HG03159 (cell line): ENCODE results near the gene TMEM120B.
"Not testable (repeated sequence)": the region's sequence is repeated elsewhere in the genome, so short reads cannot be mapped to it uniquely, and the experiment has no call there.

Source experiments
- ATAC-seq: cut with Tn5 transposase; IDR thresholded peaks from one replicate; pipeline ENCODE4 v1.9.1; 2021; ENCODE audit warnings: mild to moderate bottlenecking, moderate library complexity; ENCODE audit not compliant: unreplicated experiment

The TMEM120B gene

DNA sequence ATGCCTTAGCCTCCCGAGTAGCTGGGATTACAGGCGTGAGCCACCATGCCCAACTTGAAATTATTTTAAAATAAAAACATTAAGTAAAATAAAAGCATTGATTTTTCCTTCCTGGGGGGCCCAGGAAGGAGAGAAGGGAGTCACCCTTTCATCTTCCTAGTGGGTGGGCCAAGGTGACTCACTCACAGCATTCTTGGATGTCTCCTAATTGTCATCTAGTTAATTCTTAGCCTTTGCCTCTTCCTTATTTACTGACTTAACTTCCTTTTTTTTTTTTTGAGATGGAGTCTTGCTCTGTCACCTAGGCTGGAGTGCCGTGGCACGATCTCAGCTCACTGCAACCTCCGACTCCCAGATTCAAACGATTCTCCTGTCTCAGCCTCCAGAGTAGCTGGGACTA, 29.2 kb downstream of the TMEM120B start:
- ATAC-seq = no peak

DNA sequence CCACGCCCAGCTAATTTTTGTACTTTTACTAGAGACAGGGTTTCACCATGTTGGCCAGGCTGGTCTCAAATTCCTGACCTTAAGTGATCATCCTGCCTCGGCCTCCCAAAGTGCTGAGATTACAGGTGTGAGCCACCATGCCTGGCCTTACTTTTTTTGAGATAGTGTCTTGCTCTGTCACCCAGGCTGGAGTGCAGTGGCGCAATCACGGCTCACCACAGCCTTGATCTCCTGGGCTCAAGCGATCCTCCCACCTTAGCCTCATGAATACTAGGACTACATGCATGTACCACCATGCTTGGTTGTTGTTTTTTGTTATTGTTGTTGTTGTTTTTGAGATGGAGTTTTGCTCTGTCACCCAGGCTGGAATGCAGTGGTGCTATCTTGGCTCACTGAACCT, 33.0 kb downstream of the TMEM120B start:
- not testable (repeated sequence) for ATAC-seq

DNA sequence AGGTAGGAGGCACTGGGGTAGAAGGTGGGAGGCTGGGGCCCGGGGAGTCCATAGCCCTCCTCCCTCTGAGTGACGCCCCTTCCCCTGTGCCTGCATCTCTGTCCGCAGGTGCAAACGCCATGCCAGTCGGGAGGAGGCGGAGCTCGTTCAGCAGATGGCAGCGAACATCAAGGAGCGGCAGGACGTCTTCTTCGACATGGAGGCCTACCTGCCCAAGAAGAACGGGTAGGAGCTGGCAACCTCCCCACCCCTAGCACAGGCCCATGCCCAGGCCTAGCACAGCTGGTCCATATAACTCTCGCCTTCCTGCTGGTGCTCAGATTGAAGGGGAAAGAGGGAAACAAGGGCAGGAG, 35.6 kb downstream of the TMEM120B start:
- no peak for ATAC-seq

DNA sequence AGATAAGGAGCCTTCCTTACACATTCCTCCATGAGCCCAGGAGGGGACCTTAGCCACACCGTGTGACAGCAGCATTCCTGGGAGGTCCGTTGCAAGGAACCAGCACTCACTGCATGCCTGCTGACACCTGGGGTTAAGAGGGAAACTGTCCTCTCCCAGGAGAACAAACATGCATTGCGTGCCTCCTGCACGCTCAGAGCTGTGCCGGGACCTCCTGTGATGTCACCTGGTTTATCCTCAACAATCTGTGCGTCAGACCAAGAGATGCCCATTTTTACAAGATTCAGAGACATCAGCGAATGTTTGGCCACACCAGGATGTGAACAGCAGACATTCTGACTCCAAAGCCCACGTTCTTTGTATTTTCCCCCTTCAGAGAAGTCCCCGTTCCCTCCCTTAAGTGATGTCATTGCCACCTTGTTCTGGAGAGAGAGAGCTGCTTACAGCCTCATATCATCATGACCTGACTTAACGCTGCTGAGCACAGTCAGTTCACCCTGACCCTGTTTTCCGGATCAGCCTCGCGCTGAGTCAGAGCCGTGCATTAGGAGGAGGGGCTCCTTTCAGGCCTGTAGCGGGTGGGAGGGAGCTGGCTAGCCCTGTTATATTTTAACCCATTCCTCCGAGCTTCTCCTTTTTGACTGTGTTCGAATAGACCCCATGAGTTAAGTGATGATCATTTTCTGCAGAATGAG, 36.2 kb downstream of the TMEM120B start:
- ATAC-seq = no peak

DNA sequence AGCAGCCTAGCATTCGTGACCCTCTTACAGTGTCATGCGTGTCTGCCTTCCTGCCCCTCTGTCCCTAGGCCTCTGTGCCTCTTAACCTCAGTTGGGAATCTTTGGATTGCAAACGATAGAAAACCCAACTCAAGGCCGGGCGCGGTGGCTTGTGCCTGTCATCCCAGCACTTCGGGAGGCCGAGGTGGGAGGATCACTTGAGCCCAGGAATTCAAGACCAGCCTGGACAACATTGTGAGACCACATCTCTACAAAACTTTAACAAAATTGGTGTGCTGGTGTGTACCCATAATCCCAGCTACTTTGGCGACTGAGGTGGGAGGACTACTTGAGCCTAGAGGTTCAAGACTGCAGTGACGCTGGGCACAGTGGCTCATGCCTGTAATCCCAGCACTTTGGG, 36.7 kb downstream of the TMEM120B start:
- ATAC-seq = no peak

DNA sequence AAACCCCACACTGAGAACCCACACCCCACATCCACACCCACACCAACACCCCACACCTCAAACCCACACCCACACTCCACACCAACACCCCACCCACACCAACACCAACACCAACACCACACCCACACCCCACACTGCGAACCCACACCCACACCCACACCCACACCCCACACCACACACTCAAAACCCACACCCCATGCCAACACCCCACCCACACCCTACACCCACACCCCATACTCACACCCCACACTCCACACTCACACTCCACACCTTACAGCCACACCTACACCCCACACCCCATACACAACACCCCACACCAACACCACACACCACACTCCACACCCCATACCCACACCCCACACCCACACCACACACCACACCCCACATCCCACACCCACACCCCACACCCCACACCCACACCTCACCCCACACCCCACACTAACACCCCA, 38.0 kb downstream of the TMEM120B start:
- ATAC-seq = no peak

DNA sequence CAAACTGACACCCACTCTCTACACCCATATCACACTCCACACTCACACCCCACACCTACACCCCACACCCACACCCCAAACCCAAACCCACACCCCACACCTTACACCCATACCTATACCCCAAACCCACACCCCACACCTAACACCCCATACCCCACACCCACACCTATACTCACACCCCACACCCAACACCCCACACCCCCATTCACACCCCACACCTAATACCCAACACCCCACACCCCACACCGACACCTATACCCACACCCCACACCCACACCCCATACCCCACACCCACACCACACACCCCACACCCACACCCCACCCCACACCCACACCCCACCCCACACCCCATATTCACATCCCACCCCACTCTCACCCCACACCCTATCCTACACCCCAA, 38.5 kb downstream of the TMEM120B start:
- no peak for ATAC-seq

DNA sequence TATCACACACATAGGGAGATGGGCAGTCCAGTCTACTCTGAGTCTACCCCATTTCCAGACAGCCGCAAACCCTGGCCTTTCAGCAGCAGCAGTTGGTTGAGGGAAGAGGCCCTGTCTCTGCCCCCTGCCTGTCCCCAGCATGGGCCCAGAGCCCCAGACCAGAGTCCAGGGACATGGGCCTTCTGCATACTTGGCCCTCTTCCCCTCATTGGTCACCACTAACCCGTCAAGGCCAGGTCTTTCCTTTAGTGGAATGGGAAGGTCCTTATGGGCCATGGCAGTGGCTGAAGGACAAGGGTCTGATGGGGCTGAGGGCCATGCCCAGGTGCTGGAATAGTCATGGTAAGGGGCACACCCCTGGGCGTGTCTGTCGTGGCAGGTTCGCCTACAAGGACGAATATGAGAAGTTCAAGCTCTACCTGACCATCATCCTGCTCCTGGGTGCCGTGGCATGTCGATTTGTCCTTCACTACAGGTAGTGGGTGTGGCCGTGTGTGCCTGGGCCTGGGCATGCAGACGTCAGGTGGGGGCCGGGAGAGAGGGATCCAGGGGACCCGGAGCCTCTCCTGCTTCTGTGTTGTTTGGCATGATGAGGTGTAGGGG, 39.3 kb downstream of the TMEM120B start:
- ATAC-seq = no peak

DNA sequence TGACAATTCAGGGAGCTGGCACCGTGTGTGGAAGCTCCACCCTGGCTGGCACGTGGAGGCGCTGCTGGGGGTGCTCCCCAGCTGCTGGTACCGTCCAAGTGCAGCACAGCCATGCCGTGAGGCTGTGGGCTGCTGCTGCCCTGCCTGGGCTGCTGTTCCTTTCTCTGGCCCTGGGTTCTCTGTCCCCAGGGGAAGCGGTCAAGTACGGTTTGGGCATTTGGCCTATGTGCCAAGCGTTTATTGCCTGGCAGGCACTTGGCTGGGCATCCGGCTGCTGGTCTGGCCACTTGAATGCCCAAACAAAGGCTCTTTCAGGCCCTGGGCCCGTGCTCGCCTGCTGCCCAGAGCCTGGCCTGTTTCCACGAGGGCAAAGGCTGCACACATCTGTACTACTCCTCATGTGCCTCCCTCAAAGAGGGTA, 41.3 kb downstream of the TMEM120B start:
- ATAC-seq = no peak

DNA sequence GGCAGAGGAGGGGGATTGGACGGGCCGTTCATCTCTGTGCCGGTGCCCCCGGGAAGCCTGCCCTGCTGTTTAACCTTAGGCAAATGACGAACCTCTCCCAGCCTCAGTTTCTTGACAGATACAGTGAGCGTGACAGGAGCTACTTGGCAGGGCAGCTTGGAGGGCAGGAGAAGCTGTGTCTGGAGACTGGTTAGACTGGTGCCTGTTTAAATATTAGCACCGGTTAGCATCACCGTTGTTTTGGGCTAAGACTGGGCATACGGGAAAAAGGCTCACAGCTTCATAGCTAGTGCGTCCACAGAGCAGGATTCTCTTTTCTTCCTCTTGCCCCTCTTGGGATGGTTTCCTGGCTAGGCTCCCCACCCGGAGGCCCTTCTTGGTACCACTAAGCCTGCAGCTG, 42.3 kb downstream of the TMEM120B start:
- ATAC-seq = no peak

DNA sequence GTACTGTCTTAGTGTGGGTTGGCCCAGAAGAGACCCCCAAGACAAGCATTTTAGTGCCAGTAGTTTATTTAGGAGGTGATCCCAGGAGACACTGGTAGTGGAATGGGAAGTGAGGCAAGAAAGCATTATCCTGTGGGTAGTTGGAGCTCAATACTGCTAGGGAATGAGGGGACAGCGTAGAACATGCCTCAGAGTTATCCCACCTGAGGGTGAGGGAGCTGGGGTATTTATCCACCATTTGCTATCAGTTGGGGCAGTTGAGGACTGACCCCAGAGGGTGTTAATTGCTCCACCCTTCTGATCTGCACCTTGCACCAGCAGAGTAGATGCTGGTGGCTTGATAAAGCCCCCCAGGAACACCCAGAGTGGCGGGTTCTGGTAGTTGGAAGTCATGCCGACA, 43.0 kb downstream of the TMEM120B start:
- ATAC-seq = no peak

DNA sequence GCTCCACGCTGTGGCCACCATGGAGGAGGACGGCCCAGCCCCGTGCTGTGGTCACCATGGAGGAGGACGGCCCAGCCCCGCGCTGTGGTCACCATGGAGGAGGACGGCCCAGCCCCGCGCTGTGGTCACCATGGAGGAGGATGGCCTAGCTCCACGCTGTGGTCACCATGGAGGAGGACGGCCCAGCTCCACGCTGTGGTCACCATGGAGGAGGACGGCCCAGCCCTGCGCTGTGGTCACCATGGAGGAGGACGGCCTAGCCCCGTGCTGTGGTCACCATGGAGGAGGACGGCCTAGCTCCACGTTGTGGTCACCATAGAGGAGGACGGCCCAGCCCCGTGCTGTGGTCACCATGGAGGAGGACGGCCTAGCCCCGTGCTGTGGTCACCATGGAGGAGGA, 46.0 kb downstream of the TMEM120B start:
- not testable (repeated sequence) for ATAC-seq

DNA sequence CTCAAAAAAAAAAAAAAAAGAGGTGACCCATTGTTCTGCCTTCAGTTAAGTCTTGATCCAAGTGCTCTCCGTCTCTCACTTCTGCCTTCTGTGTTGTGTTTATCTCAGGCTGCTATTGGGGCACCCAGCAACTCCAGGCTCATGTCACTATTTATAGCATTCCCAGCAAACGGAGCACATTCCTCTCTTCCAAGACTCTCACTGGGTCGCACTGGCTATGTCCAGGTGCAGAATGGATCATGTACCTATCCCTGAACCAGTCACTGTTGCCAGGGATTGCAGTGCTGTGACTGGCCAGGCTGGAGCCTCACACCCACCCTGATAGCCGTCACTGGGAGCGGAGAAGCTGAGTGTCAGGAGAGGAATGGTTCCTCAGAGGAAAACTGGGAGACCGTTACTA, 49.7 kb downstream of the TMEM120B start:
- ATAC-seq = no peak

DNA sequence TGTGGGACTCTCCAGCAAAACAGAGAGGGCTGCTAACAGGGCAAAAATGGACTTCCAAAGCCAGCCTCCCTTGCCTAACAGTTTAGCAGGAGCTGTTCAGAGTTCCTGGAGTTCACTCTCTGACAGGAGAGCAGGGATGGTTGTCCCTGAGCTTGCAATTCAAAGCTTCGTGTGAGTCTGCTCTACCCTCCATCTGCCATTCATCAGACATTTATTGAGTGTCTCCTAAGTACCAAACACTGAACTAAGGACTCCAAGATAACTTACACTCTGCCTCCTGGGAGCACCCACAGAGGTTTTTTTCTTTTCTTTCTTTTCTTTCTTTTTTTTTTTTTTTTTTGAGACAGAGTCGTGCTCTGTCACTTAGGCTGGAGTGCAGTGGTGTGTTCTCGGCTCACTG, 52.3 kb downstream of the TMEM120B start:
- no peak for ATAC-seq

DNA sequence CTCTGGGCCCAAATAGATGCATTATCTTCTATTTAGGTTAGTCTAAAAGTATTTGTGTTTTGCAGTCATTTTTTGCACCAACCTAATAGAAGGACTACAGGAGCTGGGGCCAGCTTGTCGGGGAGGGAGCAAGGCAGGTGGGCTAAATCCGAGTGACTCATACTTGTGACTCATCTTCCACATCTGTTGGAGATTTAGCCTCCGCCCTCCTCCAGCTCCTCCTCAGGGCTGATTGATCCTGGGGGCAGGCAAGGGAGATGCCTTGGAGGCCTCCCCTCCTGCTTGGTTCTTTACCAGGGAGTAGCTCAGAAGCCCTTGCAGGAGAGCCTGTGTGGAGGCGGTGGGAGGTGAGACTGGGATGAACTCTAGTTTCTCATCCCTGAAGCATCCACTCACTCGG, 53.0 kb downstream of the TMEM120B start:
- ATAC-seq = no peak

DNA sequence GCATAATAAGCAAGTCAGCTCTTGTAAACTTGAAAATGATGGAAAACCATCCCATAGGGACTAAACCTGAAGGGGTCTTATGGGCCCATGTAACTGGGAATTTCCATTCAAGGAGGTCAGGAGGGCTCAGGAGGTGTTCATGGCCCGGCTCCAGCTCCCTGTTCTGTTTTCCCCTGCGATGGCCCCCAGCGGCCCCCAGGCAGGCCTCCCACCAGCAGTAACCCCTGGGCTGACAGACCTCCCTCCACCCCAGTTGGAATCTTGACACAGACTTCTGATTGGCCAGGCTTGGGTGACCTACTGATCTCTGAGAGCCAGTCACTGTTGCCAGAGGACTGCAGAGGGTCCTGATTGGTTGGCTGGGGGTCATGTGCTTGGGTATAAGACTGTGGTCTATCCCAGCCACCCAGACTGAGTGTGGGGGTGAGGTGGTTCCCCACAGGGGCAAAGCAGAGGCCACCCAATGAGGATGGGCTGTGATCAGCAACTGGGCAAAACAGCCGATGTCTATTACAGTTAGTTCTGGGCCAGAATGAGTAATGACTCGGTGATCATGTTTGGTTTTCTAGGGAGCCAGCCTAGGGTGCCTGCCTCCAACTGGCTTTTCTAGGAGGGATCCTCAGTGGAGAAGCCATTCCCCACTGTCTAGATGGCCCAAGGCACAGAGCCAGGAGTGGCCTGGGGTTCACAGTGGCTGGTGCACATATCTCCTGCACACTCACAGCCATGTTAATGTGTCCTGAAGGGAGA, 53.9 kb downstream of the TMEM120B start:
- ATAC-seq = no peak

DNA sequence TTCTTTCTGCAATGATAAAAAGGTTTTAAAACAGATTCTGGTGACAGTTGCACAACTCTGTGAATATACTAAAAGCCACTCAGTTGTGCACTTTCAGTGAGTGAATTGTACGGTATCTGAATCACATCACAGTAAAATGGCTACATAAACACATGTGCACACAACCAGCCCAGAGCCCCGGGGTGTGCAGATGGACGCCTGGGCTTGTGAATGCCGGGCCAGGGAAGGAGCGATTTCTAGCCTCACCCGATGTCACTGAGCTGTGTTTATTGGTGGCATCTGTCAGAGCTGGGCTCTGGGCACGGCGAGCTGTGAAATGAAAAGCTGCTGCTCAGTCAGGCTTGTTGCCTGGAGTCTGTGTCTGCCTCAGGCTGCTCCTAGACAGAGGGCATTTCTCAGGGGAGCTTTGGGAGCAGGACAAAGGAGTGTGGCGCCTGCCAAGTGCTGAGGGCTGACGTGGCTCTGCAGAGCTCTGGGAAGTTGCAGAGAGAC, 55.0 kb downstream of the TMEM120B start:
- ATAC-seq = no peak

DNA sequence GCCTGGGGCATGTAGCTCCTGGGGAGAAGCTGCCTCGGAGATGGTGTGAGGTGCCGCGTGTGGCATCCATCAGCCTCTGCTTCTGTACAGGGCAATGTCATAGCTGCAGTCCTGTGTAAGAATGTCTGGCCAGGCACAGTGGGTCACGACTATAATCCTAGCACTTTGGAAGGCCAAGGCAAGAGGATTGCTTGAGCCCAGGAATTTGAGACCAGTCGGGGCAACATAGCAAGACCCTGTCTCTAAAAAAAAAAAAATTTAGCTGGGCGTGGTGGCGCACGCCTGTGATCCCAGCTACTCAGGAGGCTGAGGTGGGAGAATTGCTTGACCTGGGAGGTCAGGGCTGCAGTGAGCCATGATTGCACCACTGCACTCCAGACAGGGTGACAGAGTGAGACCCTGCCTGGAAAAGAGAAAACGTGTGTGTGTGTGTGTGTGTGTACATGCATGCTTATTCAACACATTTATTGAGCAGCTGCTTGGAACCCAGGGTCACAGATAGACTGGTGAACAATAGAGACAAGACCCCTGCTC, 56.8 kb downstream of the TMEM120B start:
- no peak for ATAC-seq

DNA sequence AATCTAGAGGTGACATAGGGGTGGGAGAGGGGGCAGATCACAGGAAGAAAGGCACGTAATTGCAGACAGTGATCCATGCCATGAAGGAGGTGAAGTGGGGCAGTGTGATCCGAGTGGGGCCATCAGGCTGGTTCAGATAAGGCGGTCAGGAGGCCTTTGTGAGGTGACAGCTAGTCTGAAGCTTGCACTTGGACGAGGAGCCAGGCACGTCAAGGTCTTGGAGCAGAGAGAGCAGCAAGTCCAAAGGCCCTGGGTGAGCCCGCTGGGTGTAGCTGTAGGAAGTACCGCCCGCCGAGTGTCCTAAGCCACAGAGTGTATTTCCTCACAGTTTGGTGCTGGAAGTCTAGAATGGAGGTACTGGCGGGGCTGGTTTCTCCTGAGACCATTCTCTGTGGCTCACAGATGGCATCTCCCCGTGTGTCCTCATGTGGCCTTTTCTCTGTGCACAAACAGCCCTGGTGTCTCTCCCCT, 57.3 kb downstream of the TMEM120B start:
- no peak for ATAC-seq

DNA sequence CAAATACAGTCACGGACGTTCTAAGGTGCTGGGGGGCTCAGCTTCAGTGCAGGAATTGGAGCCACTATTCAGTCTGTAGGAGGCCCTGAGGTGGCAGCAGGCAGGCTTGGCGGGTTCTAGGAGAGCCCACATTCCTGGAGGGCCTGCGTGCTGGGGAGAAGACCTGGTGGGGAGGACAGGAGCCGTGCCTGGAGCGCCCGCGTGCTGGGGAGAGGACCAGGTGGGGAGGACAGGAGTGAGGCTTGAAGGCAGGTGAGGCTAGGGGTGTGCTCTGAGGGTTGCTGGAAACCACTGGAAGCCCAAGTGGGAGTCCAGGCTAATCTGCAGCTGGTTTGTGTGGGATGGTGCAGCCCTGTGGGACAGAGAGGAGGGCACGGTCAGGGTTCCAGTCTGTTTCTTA, 57.8 kb downstream of the TMEM120B start:
- no peak for ATAC-seq

DNA sequence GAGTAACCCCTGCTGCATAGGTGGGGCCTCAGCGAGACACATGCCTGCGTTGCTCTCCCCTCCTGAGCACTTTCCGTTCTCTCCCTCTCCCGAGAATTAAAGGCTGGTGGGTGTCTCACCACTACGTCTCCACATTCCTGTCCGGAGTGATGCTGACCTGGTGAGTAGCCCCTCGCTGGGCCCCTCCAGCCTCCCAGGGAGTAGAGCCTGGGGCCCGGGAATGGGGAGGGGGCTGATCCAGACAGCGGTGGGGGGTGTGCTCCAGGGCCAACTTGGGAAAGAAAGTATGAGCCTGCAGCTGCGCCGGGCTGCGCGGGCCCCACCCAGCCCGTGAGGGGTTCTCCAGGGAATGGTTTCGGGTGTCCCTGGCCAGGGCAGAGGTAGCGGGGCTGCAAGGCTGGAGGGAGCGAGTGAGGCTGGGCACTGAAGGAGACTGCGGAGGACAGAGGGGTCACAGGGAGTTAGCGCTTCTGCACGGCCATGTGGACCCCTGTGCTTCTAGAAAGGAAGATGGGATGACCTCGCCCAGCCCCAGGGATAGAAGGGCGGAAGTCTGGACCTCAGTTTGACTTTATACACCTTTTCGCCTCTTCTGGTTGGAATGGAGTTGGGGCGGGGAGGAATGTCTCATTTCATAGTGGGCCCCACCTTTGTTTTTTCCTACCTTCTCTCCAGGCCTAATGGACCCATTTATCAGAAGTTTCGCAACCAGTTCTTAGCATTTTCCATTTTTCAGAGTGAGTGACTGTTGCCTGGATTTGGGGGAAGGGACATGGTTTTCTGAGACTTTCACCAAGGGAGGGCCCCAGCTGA, 58.5 kb downstream of the TMEM120B start:
- ATAC-seq = no peak
